Femur (tissue), 1 donor: Measurements from ENCODE around the gene GPD1L.
A peak's percentile ranks its signal among the peaks of the same experiment; 100 is the strongest.

Source experiments
- DNase-seq: peaks from one replicate; pipeline ENCODE4 v3.0.0-alpha.2; 2017

GPD1L gene

DNA sequence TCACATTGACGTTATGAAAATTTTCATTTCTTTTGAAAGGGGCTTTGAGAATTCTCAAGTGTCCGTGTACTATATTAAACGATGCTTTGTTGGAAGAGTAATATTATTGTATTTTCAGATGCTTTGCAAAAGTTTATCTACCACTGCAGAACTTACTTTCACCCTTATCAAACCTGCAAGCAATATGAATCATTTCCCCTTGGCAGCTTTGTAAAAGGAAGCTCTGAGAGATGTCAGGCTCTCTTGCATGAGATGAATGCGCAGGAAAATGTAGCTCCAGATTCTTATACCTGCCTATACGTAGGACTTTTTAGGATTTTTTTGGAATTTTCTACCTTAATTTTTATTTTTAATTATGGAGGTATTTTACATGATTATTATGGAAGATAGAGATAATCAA is 34.5 kb downstream of the GPD1L start:
- DNase-seq: no peak

- DNase-seq: peak; percentile 65
Measured at GRCh38 chr3:32143849-32144757, 37.7 kb downstream of the GPD1L start.

DNA sequence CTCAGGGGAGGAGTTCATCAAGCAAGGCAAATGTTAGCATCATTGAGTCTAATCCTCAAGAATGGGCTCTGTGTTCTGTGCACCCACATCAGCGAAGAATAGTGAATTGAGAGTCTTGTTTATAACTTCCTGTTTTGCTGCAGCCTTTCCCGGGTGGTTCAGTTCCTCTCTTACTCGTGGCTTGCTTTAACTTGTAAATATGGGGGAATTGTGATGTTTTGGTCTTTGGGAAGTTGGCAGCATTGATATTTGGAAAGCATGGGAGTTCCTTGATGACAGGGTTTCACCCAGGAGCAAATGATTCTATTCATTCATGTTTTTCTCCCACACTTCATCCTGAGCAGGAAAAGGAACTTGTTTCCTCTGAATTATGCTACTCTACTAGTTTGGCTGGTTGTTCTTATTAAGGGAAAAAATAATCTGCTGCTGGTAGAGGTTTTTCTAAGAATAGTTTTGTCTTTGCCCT is 40.4 kb downstream of the GPD1L start:
- DNase-seq: peak; percentile 24

- DNase-seq: no peak
Measured at GRCh38 chr3:32147509-32147908, 41.1 kb downstream of the GPD1L start.

DNA sequence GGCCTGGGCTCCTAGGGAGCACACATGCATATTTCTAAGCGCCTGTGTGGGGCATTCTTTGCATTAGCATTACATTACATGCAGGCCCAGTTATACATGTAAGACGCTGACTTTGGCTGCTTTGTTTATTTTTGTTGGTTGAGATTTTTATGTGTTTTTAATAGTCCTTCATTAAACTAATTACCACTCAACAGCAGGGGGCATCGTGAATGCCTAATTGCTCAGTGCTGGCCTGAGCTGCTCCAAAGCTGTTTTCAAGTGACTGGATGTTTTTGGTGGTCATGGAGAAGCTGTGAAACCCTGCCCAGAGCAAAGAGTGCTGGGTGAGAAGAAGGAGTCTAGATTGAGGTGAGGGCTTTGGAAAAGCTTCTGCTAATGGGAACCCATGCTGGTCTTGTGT is 41.5 kb downstream of the GPD1L start:
- DNase-seq: no peak

DNA sequence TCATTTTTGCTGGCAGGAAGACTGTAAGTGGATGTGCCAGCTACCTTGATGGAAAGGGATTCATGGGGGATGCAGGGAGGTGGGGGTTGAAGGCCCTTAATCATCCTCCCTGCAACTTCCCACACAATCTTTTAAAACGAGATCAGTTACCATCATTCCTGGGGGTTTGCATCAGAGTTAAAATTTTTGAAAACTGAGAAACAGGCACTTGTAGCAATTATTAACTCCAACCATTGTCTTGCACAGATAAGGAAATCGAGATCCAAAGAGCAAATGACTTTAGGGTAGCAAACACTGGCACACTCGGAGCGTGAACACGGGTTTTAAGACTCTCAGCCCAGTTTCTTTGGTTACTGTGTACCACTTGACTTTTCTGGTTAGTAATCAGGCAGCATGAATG is 41.9 kb downstream of the GPD1L start:
- no peak for DNase-seq

DNA sequence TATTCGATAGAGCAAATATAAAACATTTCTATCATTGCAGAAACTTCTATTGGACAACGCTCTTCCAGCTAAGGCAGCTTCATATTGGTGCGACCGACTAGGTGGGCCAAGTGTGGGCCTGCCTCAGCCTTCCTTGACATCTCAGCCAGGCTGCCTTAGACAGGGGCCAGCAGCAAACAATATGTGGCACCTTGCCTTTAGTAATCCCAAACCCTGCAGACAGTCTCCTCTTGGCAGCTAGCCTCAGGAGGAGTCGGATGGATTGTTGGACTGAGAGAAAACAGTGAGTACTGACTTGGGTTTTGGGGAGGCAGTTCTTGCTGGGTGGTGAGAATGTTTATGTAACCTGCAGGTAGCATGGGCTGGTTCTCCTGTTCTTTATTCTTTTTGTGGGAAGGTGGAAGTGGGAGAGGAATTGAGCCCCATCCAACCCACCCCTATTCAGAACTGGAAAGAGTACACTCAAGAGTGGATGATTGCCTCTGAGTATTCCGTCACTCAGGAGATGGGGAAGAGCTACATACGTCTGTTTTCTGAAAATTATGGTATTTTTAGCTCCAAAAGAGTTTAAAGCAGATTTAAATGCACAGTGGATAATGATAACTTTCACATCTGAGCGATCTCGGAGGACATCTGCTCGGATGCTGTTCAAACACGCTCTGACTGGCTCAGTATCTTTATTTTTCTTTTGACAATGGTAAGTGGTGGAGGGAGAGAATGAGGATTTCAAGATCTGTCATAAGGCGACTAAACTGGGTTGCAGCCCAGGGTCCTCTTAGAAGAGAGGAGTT is 47.2 kb downstream of the GPD1L start:
- DNase-seq: no peak

DNA sequence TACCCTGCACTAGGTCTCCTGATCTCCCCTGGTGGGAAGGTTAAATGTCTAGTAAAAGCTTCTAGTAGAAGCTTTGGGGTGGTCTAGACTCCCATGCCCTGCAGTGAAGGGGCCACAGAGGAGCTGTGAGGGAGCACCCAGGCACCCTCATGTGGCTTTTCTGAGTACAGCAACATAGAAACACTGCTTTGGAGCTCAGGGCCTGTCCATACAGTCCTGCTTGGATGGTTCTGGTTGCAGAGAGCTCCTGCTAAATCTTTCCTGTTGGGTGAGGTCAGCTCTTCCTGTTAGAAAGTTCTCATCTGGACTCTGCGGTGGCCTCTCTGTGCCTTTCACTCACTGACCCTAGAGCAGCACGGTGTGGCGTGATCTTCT is 47.8 kb downstream of the GPD1L start:
- no peak for DNase-seq

- DNase-seq: no peak
Measured at GRCh38 chr3:32155117-32155516, 48.7 kb downstream of the GPD1L start.

- no peak for DNase-seq
Measured at GRCh38 chr3:32157600-32158264, 51.3 kb downstream of the GPD1L start.

DNA sequence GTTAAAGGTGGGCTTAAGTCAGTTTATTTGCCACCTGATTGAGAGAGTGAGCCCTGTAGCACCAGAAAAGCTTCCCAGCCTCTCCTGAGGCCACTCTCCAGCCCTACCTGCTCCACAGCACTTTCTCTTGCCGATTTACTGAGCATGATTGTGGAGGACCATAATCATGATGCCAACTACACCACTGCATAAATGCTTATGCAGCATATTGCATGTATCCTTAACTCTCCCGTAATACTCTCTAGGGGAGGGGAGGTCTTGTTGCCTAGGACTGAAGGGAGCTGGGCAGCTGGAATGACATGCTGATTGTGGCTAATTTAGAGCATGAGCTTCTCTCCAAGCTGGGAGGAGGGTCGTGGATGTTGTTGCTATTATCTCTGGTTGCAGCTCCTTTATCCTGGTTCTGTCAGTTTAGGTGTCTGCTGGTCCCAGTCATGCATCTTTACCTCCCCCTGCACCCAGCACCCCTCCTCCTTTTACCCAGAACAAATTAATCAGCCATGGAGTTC is 54.3 kb downstream of the GPD1L start:
- DNase-seq: no peak

GRCh38 chr3:32165442-32165841 is 59.0 kb downstream of the GPD1L start:
- no peak for DNase-seq

- no peak for DNase-seq
Measured at GRCh38 chr3:32166654-32167053, 60.2 kb downstream of the GPD1L start.

GRCh38 chr3:32172420-32172819 is 66.0 kb downstream of the GPD1L start:
- no peak for DNase-seq

- no peak for DNase-seq
Measured at GRCh38 chr3:32175607-32176197, 69.3 kb downstream of the GPD1L start.

GRCh38 chr3:32176989-32177701 is 70.7 kb downstream of the GPD1L start:
- no peak for DNase-seq

DNA sequence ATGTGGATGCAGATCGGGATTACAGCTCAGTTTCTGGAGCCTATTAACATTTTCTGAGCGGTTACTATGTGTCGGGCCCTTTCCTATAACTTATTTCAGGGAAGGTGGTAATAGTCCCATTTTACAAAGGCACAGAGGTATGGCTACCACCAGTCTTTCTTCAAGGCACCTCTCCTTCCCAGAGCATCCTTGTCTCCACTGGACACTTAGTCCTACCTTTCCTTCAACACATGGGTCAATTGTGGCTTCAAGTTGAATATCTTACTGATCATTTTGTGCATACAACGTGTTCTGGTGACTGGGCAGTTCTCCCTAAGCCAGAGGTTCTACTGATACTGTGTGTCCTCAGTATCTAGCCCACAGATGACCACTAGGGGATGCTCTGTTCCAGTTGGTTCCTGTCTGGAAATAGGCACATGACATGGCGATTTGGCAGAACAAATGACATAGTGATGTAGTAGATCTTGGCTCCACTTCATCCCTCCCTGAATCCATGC is 71.3 kb downstream of the GPD1L start:
- DNase-seq: peak; percentile 34

DNA sequence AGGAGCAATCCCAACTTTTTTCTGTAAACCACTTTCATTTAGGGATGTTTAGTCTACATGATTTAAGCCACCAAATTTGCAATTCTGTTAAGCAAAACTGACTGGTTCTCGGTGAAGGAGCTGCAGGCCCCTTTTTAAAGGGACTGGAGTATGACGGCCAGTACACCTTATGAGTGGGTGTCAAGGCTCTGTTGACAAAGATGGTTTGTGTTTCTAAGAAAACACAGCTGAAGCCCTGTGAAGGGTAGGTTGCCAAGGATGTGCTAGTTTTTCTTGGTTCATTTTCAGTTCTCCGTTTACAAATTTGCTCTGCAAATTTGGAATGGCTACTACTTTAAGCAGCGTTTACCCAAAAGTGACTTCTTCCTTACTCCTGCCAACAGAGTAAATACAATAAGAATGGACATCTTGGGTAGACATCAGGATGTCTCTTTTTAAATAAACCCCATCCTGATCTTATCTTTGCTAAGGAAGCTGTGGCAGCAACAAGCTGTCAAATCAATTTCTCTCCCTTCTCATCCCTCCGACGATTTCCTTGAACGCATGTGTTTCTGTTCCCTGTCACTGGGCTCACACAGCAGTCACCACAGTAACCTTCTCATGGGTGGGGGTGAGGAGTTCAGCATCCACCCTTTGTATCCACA is 73.8 kb downstream of the GPD1L start:
- no peak for DNase-seq

- DNase-seq: no peak
Measured at GRCh38 chr3:32181365-32181764, 74.9 kb downstream of the GPD1L start.

- no peak for DNase-seq
Measured at GRCh38 chr3:32181796-32182195, 75.4 kb downstream of the GPD1L start.

GRCh38 chr3:32184187-32184730 is 77.8 kb downstream of the GPD1L start:
- no peak for DNase-seq
